ENCODE results near the gene TIAM1.
A peak's percentile ranks its signal among the peaks of the same experiment; 100 is the strongest.

- TF ChIP-seq CTCF (IDR thresholded peaks at IDR 0.05) (peak; percentile 31 to 66 (median 63)), POLR2A (IDR thresholded peaks at IDR 0.05) (no peak), POLR2AphosphoS5 (IDR thresholded peaks at IDR 0.05) (no peak), EP300 (IDR thresholded peaks at IDR 0.05) (no peak)
These were observed 145.5 kb downstream of the TIAM1 start for GRCh38 chr21:31198575-31198974.

All from gastroesophageal sphincter (tissue), 3 donors.